Stimulated activated naive CD8-positive, alpha-beta T cell treated with anti-CD3 and anti-CD28 coated beads, Interleukin-15, Interleukin-2, amounts not matched to agents 100 ng/mL and 50 ng/mL, for 24 hours (primary cell): ENCODE measurements around the gene ARHGAP23.
"Not testable (repeated sequence)": the region's sequence is repeated elsewhere in the genome, so short reads cannot be mapped to it uniquely, and the experiment has no call there.

ENCODE experiments used
- H3K27ac Mint-ChIP-seq: one replicate; pipeline ENCODE4 v1.8.0; 2021; ENCODE audit warnings: mild to moderate bottlenecking, mixed read lengths
- H3K27me3 Mint-ChIP-seq: one replicate; pipeline ENCODE4 v1.8.0; 2021; ENCODE audit warnings: mixed read lengths
- H3K36me3 Mint-ChIP-seq: one replicate; pipeline ENCODE4 v1.8.0; 2021; ENCODE audit warnings: low read depth, mixed read lengths
- H3K4me1 Mint-ChIP-seq: one replicate; pipeline ENCODE4 v1.8.0; 2021; ENCODE audit warnings: low read depth, mixed read lengths
- H3K4me3 Mint-ChIP-seq: one replicate; pipeline ENCODE4 v1.8.0; 2021; ENCODE audit warnings: mild to moderate bottlenecking, mixed read lengths
- H3K9me3 Mint-ChIP-seq: one replicate; pipeline ENCODE4 v1.8.0; 2021; ENCODE audit warnings: mixed read lengths

ARHGAP23 gene

GRCh38 chr17:38476549-38476948 is 48.3 kb downstream of the ARHGAP23 start:
- no peaks in the 10 kb centered on the region for H3K9me3 Mint-ChIP-seq
- H3K4me1 Mint-ChIP-seq, result no peaks in the 10 kb centered on the region
- no peak overlapping the region for H3K4me3 Mint-ChIP-seq
- H3K27ac Mint-ChIP-seq, result no peak overlapping the region
- H3K27me3 Mint-ChIP-seq, result no peaks in the 10 kb centered on the region
- H3K36me3 Mint-ChIP-seq, result no peaks in the 10 kb centered on the region

- H3K27me3 Mint-ChIP-seq, H3K4me1 Mint-ChIP-seq, H3K36me3 Mint-ChIP-seq: not testable (repeated sequence)
Observed at GRCh38 chr17:38477417-38477816, 49.2 kb downstream of the ARHGAP23 start.

GRCh38 chr17:38477951-38478350 is 49.7 kb downstream of the ARHGAP23 start:
- not testable (repeated sequence) for H3K27ac Mint-ChIP-seq, H3K9me3 Mint-ChIP-seq, H3K4me1 Mint-ChIP-seq, H3K4me3 Mint-ChIP-seq, H3K27me3 Mint-ChIP-seq, H3K36me3 Mint-ChIP-seq

More at GRCh38 chr17:38477417-38477816, 49.2 kb downstream of the ARHGAP23 start:
- not testable (repeated sequence) for H3K9me3 Mint-ChIP-seq, H3K27ac Mint-ChIP-seq, H3K4me3 Mint-ChIP-seq

GRCh38 chr17:38478667-38479066 is 50.4 kb downstream of the ARHGAP23 start:
- not testable (repeated sequence) for H3K9me3 Mint-ChIP-seq, H3K36me3 Mint-ChIP-seq, H3K27me3 Mint-ChIP-seq, H3K27ac Mint-ChIP-seq, H3K4me3 Mint-ChIP-seq, H3K4me1 Mint-ChIP-seq

GRCh38 chr17:38482039-38482699 is 53.9 kb downstream of the ARHGAP23 start:
- H3K27ac Mint-ChIP-seq, H3K4me1 Mint-ChIP-seq, H3K27me3 Mint-ChIP-seq, H3K36me3 Mint-ChIP-seq, H3K9me3 Mint-ChIP-seq, H3K4me3 Mint-ChIP-seq: not testable (repeated sequence)

GRCh38 chr17:38482700-38483043 is 54.4 kb downstream of the ARHGAP23 start:
- H3K36me3 Mint-ChIP-seq, H3K27ac Mint-ChIP-seq, H3K4me1 Mint-ChIP-seq, H3K9me3 Mint-ChIP-seq, H3K27me3 Mint-ChIP-seq, H3K4me3 Mint-ChIP-seq: not testable (repeated sequence)

GRCh38 chr17:38484242-38485145 is 56.2 kb downstream of the ARHGAP23 start:
- H3K36me3 Mint-ChIP-seq, H3K4me1 Mint-ChIP-seq, H3K27ac Mint-ChIP-seq, H3K4me3 Mint-ChIP-seq, H3K9me3 Mint-ChIP-seq, H3K27me3 Mint-ChIP-seq: not testable (repeated sequence)

- Mint-ChIP-seq H3K4me1 (peaks cover 10% of the 10 kb centered on the region), H3K36me3 (no peaks in the 10 kb centered on the region), H3K27ac (no peak overlapping the region)
Observed at GRCh38 chr17:38485146-38485468, 56.8 kb downstream of the ARHGAP23 start.

GRCh38 chr17:38485681-38486298 is 57.5 kb downstream of the ARHGAP23 start:
- not testable (repeated sequence) for H3K4me1 Mint-ChIP-seq, H3K9me3 Mint-ChIP-seq, H3K27me3 Mint-ChIP-seq, H3K27ac Mint-ChIP-seq, H3K36me3 Mint-ChIP-seq, H3K4me3 Mint-ChIP-seq

More at GRCh38 chr17:38485146-38485468, 56.8 kb downstream of the ARHGAP23 start:
- no peak overlapping the region for H3K4me3 Mint-ChIP-seq
- H3K27me3 Mint-ChIP-seq, result peaks cover 6% of the 10 kb centered on the region
- H3K9me3 Mint-ChIP-seq, result no peaks in the 10 kb centered on the region

GRCh38 chr17:38489774-38490173 is 61.5 kb downstream of the ARHGAP23 start:
- not testable (repeated sequence) for H3K9me3 Mint-ChIP-seq, H3K27ac Mint-ChIP-seq, H3K36me3 Mint-ChIP-seq, H3K4me1 Mint-ChIP-seq, H3K4me3 Mint-ChIP-seq, H3K27me3 Mint-ChIP-seq

GRCh38 chr17:38491346-38492066 is 63.2 kb downstream of the ARHGAP23 start:
- not testable (repeated sequence) for H3K27me3 Mint-ChIP-seq, H3K9me3 Mint-ChIP-seq, H3K4me1 Mint-ChIP-seq, H3K27ac Mint-ChIP-seq, H3K36me3 Mint-ChIP-seq, H3K4me3 Mint-ChIP-seq

- H3K27ac Mint-ChIP-seq, H3K9me3 Mint-ChIP-seq, H3K4me1 Mint-ChIP-seq, H3K4me3 Mint-ChIP-seq, H3K27me3 Mint-ChIP-seq, H3K36me3 Mint-ChIP-seq: not testable (repeated sequence)
Observed at GRCh38 chr17:38492067-38493040, 64.1 kb downstream of the ARHGAP23 start.

- H3K4me1 Mint-ChIP-seq, H3K9me3 Mint-ChIP-seq, H3K27ac Mint-ChIP-seq, H3K27me3 Mint-ChIP-seq, H3K4me3 Mint-ChIP-seq, H3K36me3 Mint-ChIP-seq: not testable (repeated sequence)
Observed at GRCh38 chr17:38494152-38494551, 65.9 kb downstream of the ARHGAP23 start.

- not testable (repeated sequence) for H3K27me3 Mint-ChIP-seq, H3K4me1 Mint-ChIP-seq, H3K4me3 Mint-ChIP-seq, H3K27ac Mint-ChIP-seq, H3K9me3 Mint-ChIP-seq, H3K36me3 Mint-ChIP-seq
Observed at GRCh38 chr17:38497656-38498055, 69.4 kb downstream of the ARHGAP23 start.
